ENCODE measurements around the gene PRELID1. TPM values are rescaled to one million over a fixed set of nuclear protein-coding genes. Genes with fewer than 3 reads are reported as not detected.

The PRELID1 gene
- polyA plus RNA-seq, 1 donor = 271 TPM

DNA sequence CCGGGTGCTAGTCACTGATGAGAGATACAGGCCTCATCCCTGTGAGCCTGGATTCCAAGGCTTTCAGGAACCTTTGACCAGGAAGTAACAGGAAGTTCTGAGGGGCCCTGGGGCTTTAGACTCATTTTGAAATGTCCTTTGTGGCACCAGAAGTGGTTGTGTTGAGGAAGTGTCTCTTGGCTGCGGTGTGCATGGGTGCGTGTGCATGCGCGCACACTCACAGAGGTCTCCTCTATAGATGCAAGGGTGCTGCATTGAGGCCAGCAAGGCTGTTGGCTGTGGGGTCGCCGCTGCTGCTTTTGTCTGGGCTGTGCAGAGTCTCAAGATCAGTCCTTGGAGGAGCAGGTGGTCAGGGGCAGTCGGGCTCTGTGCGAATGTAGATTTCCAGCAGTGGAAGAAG, 7.7 kb upstream of the PRELID1 start:
- Histone ChIP-seq H3K27ac (ENCODE audit: low read length) (peak overlapping the region; percentile 83), H3K27me3 (ENCODE audit: control insufficient read depth, insufficient read depth, low read length) (no peaks in the 10 kb centered on the region), H3K36me3 (ENCODE audit: control insufficient read depth, insufficient read depth, low read length) (peaks cover 55% of the 10 kb centered on the region), H3K4me1 (ENCODE audit: control insufficient read depth, insufficient read depth, low read length) (peaks cover 55% of the 10 kb centered on the region), H3K4me3 (ENCODE audit: low read length) (no peak overlapping the region), H3K9me3 (ENCODE audit: control insufficient read depth, low read depth, low read length) (no peaks in the 10 kb centered on the region)
- peak; percentile 34 to 80 for DNase-seq
- WGBS (ENCODE audit: insufficient coverage, low lambda C conversion rate) = no CpG with 5 or more reads among the region's 9 CpGs

DNA sequence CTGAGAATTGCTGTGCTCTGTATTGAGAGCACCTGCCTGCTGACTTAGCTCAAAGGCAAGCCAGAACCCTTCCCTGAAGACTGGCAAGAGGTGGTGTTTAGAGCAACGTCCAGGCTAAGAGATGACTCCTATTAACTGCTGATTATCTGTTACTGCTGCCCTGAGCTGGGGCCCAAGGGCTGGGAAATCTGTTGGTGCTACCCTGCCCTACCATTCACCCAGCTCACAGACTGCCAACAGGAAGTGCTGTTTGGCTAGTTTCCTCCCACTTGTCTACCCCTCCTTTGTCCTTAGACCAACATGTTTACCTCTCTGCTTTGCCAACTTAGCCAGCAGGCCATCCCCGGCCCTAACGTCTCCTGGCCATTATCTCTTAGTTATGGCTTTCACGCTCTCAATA, 7.0 kb upstream of the PRELID1 start:
- no peak overlapping the region for H3K4me3 ChIP-seq (ENCODE audit: low read length)
- DNase-seq = peak; percentile 61 to 78
- WGBS (ENCODE audit: insufficient coverage, low lambda C conversion rate) = 60% methylated on average over 1 of the region's 4 CpGs
- peak overlapping the region; percentile 83 for H3K27ac ChIP-seq (ENCODE audit: low read length)
- H3K4me1 ChIP-seq (ENCODE audit: control insufficient read depth, insufficient read depth, low read length) = peaks cover 62% of the 10 kb centered on the region
- H3K27me3 ChIP-seq (ENCODE audit: control insufficient read depth, insufficient read depth, low read length) = no peaks in the 10 kb centered on the region
- peaks cover 58% of the 10 kb centered on the region for H3K36me3 ChIP-seq (ENCODE audit: control insufficient read depth, insufficient read depth, low read length)
- no peaks in the 10 kb centered on the region for H3K9me3 ChIP-seq (ENCODE audit: control insufficient read depth, low read depth, low read length)

GRCh38 chr5:177297922-177298321, 5.7 kb upstream of the PRELID1 start:
- Histone ChIP-seq H3K9me3 (ENCODE audit: control insufficient read depth, low read depth, low read length) (no peaks in the 10 kb centered on the region), H3K4me1 (ENCODE audit: control insufficient read depth, insufficient read depth, low read length) (peaks cover 72% of the 10 kb centered on the region)
- no peak for DNase-seq

DNA sequence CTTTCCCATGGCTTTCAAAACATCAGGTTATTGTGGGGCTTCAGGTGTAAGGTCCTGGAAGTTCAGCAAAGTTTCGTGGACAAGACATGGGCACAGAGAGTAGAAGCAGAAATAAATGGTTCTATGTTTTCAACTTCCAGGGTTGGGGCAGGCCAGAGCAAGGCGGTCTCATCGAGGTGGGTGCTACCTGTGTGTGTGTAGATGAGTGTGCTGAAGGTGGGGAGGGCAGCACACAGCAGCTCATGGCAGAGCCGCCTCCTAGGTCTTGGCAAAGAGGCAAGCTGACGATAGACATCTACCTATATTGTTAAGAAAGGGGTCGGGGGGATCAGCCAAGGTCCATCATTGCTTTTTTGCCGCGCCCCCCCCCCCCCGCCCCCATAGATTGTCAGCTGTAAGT, 3.9 kb upstream of the PRELID1 start:
- no CpG with 5 or more reads among the region's 9 CpGs for WGBS (ENCODE audit: insufficient coverage, low lambda C conversion rate)
- DNase-seq = peak in 1 of 2 donors; percentile 56
- Histone ChIP-seq H3K27ac (ENCODE audit: low read length) (peak overlapping the region; percentile 94), H3K9me3 (ENCODE audit: control insufficient read depth, low read depth, low read length) (no peaks in the 10 kb centered on the region), H3K4me1 (ENCODE audit: control insufficient read depth, insufficient read depth, low read length) (peaks cover 72% of the 10 kb centered on the region), H3K36me3 (ENCODE audit: control insufficient read depth, insufficient read depth, low read length) (peaks cover 33% of the 10 kb centered on the region), H3K4me3 (ENCODE audit: low read length) (no peak overlapping the region), H3K27me3 (ENCODE audit: control insufficient read depth, insufficient read depth, low read length) (no peaks in the 10 kb centered on the region)

More at GRCh38 chr5:177297922-177298321, 5.7 kb upstream of the PRELID1 start:
- Histone ChIP-seq H3K4me3 (ENCODE audit: low read length) (no peak overlapping the region), H3K27me3 (ENCODE audit: control insufficient read depth, insufficient read depth, low read length) (no peaks in the 10 kb centered on the region), H3K27ac (ENCODE audit: low read length) (peak overlapping the region; percentile 94), H3K36me3 (ENCODE audit: control insufficient read depth, insufficient read depth, low read length) (peaks cover 49% of the 10 kb centered on the region)
- WGBS (ENCODE audit: insufficient coverage, low lambda C conversion rate) = no CpG with 5 or more reads among the region's 2 CpGs

GRCh38 chr5:177300236-177300880, 3.2 kb upstream of the PRELID1 start:
- peaks cover 70% of the 10 kb centered on the region for H3K4me1 ChIP-seq (ENCODE audit: control insufficient read depth, insufficient read depth, low read length)
- H3K27ac ChIP-seq (ENCODE audit: low read length) = peak overlapping the region; percentile 94
- H3K4me3 ChIP-seq (ENCODE audit: low read length) = no peak overlapping the region
- no peaks in the 10 kb centered on the region for H3K9me3 ChIP-seq (ENCODE audit: control insufficient read depth, low read depth, low read length)
- WGBS (ENCODE audit: insufficient coverage, low lambda C conversion rate) = no CpG with 5 or more reads among the region's 4 CpGs
- peak; percentile 89 to 96 for DNase-seq
- no peaks in the 10 kb centered on the region for H3K27me3 ChIP-seq (ENCODE audit: control insufficient read depth, insufficient read depth, low read length)
- H3K36me3 ChIP-seq (ENCODE audit: control insufficient read depth, insufficient read depth, low read length) = peaks cover 31% of the 10 kb centered on the region

DNA sequence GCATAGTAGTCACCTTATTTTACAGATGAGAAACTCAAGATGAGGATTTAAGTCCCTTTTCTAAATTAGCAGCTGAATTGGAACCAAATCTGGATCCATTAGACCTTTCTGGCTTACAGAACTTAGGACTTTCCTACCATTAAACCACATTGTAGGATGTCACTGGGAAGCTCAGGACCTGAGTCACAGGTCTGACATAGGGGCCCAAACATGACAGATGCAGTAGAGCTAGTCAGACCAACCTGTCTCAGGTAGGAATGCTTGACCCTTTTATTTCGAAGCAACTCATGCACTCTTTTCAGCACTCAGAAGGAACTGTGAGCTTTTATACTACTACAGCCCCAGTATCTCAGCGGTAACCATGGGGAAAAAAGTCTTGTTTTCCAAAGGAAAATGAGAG, 2.6 kb upstream of the PRELID1 start:
- peaks cover 31% of the 10 kb centered on the region for H3K36me3 ChIP-seq (ENCODE audit: control insufficient read depth, insufficient read depth, low read length)
- no peaks in the 10 kb centered on the region for H3K9me3 ChIP-seq (ENCODE audit: control insufficient read depth, low read depth, low read length)
- H3K27me3 ChIP-seq (ENCODE audit: control insufficient read depth, insufficient read depth, low read length) = no peaks in the 10 kb centered on the region
- peaks cover 66% of the 10 kb centered on the region for H3K4me1 ChIP-seq (ENCODE audit: control insufficient read depth, insufficient read depth, low read length)
- WGBS (ENCODE audit: insufficient coverage, low lambda C conversion rate) = no CpG with 5 or more reads among the region's 2 CpGs
- peak overlapping the region; percentile 94 for H3K27ac ChIP-seq (ENCODE audit: low read length)
- no peak for DNase-seq
- H3K4me3 ChIP-seq (ENCODE audit: low read length) = no peak overlapping the region

DNA sequence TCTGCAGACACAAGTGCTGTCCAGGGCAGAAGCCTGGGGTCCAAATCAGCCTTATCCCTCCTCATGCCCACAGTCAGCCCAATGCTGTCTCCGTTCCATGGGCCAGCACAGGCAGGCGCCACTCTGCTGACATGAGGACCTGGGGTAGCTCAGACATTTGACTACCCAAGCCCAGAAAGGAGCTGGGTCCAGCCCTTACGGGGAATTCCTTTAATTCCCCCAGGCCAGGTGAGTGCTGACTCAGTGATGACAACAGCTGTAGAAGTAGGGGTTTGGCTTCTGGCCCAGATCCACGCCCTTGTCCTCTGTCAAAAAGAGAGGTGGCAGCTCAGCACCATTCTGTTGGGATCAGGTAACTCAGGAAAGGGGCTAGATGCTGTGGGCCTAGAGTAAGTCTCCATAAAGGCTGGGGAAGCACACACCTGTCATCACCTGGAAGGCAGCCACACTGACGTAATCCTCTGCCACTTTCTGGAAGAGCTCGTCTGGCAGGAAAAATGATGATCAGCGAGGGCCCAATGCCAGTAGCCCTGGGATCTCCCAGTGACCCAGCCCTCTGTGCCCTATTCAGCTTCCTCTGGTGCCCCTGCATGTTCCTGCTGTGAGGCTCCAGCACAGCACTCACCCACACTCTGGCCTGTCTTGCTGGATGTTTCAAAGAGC, 2.0 kb upstream of the PRELID1 start:
- H3K4me3 ChIP-seq (ENCODE audit: low read length) = no peak overlapping the region
- WGBS (ENCODE audit: insufficient coverage, low lambda C conversion rate) = 40% methylated on average over 1 of the region's 7 CpGs
- peak in 1 of 2 donors; percentile 58 for DNase-seq

GRCh38 chr5:177302354-177303110, 1.1 kb upstream of the PRELID1 start:
- Histone ChIP-seq H3K36me3 (ENCODE audit: control insufficient read depth, insufficient read depth, low read length) (peaks cover 41% of the 10 kb centered on the region), H3K4me1 (ENCODE audit: control insufficient read depth, insufficient read depth, low read length) (peaks cover 54% of the 10 kb centered on the region), H3K27me3 (ENCODE audit: control insufficient read depth, insufficient read depth, low read length) (no peaks in the 10 kb centered on the region), H3K4me3 (ENCODE audit: low read length) (peak overlapping the region; percentile 97), H3K27ac (ENCODE audit: low read length) (peak overlapping the region; percentile 94), H3K9me3 (ENCODE audit: control insufficient read depth, low read depth, low read length) (no peaks in the 10 kb centered on the region)
- no CpG with 5 or more reads among the region's 24 CpGs for WGBS (ENCODE audit: insufficient coverage, low lambda C conversion rate)
- peak in 1 of 2 donors; percentile 53 for DNase-seq

More for the DNA sequence above, 2.0 kb upstream of the PRELID1 start:
- Histone ChIP-seq H3K27me3 (ENCODE audit: control insufficient read depth, insufficient read depth, low read length) (no peaks in the 10 kb centered on the region), H3K9me3 (ENCODE audit: control insufficient read depth, low read depth, low read length) (no peaks in the 10 kb centered on the region), H3K4me1 (ENCODE audit: control insufficient read depth, insufficient read depth, low read length) (peaks cover 60% of the 10 kb centered on the region), H3K27ac (ENCODE audit: low read length) (peak overlapping the region; percentile 94), H3K36me3 (ENCODE audit: control insufficient read depth, insufficient read depth, low read length) (peaks cover 32% of the 10 kb centered on the region)

DNA sequence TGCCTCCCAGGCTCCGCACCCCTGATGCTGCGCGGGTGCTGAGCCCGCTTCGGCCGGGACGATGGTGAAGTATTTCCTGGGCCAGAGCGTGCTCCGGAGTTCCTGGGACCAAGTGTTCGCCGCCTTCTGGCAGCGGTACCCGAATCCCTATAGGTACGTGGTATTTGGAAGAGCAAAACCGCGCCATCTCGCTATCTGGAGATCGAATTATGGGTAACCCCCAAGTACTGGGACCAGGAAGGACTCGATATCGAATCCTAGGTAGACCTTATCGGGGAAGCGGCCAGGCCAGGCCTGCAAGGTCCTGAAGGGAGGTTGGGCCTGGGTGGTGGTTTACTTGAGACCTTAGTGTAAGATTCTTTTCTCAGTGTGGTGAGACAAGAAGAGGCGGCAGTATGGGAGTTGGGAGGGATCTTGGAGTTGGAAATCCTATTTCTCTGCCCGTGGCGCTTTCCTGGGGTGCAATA, 359 bp downstream of the PRELID1 start:
- H3K27ac ChIP-seq (ENCODE audit: low read length) = peak overlapping the region; percentile 73
- 0% methylated on average over 2 of the region's 25 CpGs for WGBS (ENCODE audit: insufficient coverage, low lambda C conversion rate)
- no peak for DNase-seq
- no peaks in the 10 kb centered on the region for H3K27me3 ChIP-seq (ENCODE audit: control insufficient read depth, insufficient read depth, low read length)
- no peaks in the 10 kb centered on the region for H3K9me3 ChIP-seq (ENCODE audit: control insufficient read depth, low read depth, low read length)
- H3K36me3 ChIP-seq (ENCODE audit: control insufficient read depth, insufficient read depth, low read length) = peaks cover 44% of the 10 kb centered on the region
- H3K4me3 ChIP-seq (ENCODE audit: low read length) = peak overlapping the region; percentile 81
- peaks cover 40% of the 10 kb centered on the region for H3K4me1 ChIP-seq (ENCODE audit: control insufficient read depth, insufficient read depth, low read length)

DNA sequence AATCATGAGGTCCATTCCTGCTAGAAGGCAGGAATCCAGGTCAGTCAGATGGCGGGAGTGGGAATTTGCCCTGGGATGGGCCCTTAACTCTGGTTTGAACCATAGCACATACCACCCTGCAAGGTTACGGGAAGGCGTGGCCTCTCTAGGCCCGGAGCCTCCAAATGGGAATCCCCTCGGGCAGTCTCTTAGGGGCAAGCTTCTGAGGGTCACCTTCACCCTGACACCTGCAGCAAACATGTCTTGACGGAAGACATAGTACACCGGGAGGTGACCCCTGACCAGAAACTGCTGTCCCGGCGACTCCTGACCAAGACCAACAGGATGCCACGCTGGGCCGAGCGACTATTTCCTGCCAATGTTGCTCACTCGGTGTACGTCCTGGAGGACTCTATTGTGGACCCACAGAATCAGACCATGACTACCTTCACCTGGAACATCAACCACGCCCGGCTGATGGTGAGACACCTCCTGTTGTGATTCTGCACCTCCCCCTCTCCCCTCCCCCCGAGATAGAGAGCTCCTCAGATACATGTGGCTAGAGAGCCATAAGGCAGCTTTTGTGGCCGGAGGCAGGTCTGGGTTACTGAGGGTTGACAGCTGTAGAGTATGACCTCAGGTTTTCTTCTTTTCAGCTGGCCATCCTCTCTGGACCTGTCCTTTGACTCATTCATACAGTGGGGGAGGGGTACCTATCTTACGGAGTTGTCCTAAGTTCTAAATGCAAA, 957 bp downstream of the PRELID1 start:
- H3K4me1 ChIP-seq (ENCODE audit: control insufficient read depth, insufficient read depth, low read length) = peaks cover 35% of the 10 kb centered on the region
- no CpG with 5 or more reads among the region's 19 CpGs for WGBS (ENCODE audit: insufficient coverage, low lambda C conversion rate)
- peak overlapping the region; percentile 73 for H3K27ac ChIP-seq (ENCODE audit: low read length)
- H3K4me3 ChIP-seq (ENCODE audit: low read length) = peak overlapping the region; percentile 81
- H3K9me3 ChIP-seq (ENCODE audit: control insufficient read depth, low read depth, low read length) = no peaks in the 10 kb centered on the region
- peak in 1 of 2 donors; percentile 96 for DNase-seq
- peaks cover 46% of the 10 kb centered on the region for H3K36me3 ChIP-seq (ENCODE audit: control insufficient read depth, insufficient read depth, low read length)
- no peaks in the 10 kb centered on the region for H3K27me3 ChIP-seq (ENCODE audit: control insufficient read depth, insufficient read depth, low read length)

All from large intestine (tissue), 3 donors.